ENCODE data around the gene TBXAS1. TPM values are rescaled to one million over a fixed set of nuclear protein-coding genes. Genes with fewer than 3 reads are reported as not detected.

The TBXAS1 gene
- total RNA-seq, 2 experiments from 2014 or later = 0.86 TPM; not detected in 1

DNA sequence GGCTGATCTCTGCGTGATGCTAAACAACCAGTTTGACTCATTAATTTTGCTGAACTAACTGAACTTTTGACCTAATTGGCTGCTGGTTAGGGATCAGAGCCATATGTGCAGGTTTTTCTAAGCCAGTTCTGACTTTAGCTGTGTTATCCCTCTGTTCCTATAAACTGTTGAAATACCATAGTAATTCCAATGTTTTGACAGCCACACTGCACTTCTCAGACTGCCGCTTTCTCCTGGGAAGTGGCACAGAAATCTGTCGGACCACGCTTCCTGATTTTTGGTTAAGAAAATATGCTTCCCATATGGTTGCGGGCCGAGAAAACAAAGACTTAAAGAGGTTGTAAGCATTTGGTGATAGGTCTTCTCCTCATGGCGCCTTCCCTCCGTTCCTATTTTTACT lies 42.3 kb downstream of the TBXAS1 start:
- no peak overlapping the region for H3K27ac ChIP-seq (ENCODE audit: low read depth, low read length, poor library complexity, severe bottlenecking)
- no peaks in the 10 kb centered on the region for H3K9me3 ChIP-seq (ENCODE audit: low read length)
- H2AFZ ChIP-seq (ENCODE audit: low read length) = no peak overlapping the region
- no TSS peak for BruUV-seq (replicated peaks)
- H3K9me2 ChIP-seq (ENCODE audit: insufficient read depth, low read length) = no peaks in the 10 kb centered on the region
- H4K20me1 ChIP-seq (ENCODE audit: insufficient read depth, low read length) = no peaks in the 10 kb centered on the region
- CTCF ChIA-PET (ENCODE audit: unreplicated experiment) = no interaction called here
- H3K4me2 ChIP-seq (ENCODE audit: low read length) = no peak overlapping the region
- intact Hi-C loops (cut with micrococcal nuclease; ENCODE audit: unreplicated experiment) = no loop called here
- H3K79me2 ChIP-seq (ENCODE audit: insufficient read depth, low read depth, low read length) = no peaks in the 10 kb centered on the region
- H3K4me1 ChIP-seq (ENCODE audit: insufficient read depth, low read length, poor library complexity, severe bottlenecking) = no peaks in the 10 kb centered on the region
- H3K4me3 ChIP-seq (ENCODE audit: low read depth, low read length, poor library complexity, severe bottlenecking) = no peak overlapping the region
- POLR2A ChIA-PET = interaction anchor here (0.5 to 0.6 kb wide), 2 partner anchors 30 to 207 kb away, joined by 3 to 4 read pairs; no protein-coding TSS in a partner anchor
- TF ChIP-seq, protein P1, sequence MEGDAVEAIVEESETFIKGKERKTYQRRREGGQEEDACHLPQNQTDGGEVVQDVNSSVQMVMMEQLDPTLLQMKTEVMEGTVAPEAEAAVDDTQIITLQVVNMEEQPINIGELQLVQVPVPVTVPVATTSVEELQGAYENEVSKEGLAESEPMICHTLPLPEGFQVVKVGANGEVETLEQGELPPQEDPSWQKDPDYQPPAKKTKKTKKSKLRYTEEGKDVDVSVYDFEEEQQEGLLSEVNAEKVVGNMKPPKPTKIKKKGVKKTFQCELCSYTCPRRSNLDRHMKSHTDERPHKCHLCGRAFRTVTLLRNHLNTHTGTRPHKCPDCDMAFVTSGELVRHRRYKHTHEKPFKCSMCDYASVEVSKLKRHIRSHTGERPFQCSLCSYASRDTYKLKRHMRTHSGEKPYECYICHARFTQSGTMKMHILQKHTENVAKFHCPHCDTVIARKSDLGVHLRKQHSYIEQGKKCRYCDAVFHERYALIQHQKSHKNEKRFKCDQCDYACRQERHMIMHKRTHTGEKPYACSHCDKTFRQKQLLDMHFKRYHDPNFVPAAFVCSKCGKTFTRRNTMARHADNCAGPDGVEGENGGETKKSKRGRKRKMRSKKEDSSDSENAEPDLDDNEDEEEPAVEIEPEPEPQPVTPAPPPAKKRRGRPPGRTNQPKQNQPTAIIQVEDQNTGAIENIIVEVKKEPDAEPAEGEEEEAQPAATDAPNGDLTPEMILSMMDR (conservative IDR thresholded peaks at IDR 0.05; ENCODE audit: low read length) = no peak
- TF ChIP-seq EZH2phosphoT487 (IDR thresholded peaks at IDR 0.05; ENCODE audit: borderline replicate concordance, low read depth, low read length) = no peak
- no peak for DNase-seq (ENCODE audit: low spot score)
- no peaks in the 10 kb centered on the region for H3K36me3 ChIP-seq (ENCODE audit: insufficient read depth, low read length)

DNA sequence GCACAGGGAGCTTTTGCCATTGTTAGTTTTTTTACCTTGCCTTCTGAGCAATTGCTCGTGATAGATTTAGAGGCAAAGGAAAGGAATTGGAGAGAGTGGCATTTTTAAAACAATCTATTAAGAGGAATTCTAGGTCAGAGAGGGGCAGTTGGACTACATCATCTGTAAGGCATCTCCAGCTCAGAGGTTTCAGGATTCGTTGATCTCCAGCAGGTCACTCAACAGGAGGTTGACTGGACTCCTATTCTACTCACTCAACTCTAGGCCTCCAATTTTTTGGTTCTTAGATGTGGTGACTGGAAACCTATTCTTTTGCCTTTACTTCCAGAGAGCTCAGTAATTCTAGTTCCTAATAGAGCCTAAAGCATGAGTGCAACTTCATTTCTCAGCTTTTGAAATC lies 42.8 kb downstream of the TBXAS1 start:
- Histone ChIP-seq H3K4me1 (ENCODE audit: insufficient read depth, low read length, poor library complexity, severe bottlenecking) (no peaks in the 10 kb centered on the region), H3K9me3 (ENCODE audit: low read length) (no peaks in the 10 kb centered on the region), H3K36me3 (ENCODE audit: insufficient read depth, low read length) (no peaks in the 10 kb centered on the region), H2AFZ (ENCODE audit: low read length) (no peak overlapping the region), H3K4me3 (ENCODE audit: low read depth, low read length, poor library complexity, severe bottlenecking) (no peak overlapping the region), H3K79me2 (ENCODE audit: insufficient read depth, low read depth, low read length) (no peaks in the 10 kb centered on the region), H4K20me1 (ENCODE audit: insufficient read depth, low read length) (no peaks in the 10 kb centered on the region), H3K9me2 (ENCODE audit: insufficient read depth, low read length) (no peaks in the 10 kb centered on the region), H3K4me2 (ENCODE audit: low read length) (no peak overlapping the region), H3K27ac (ENCODE audit: low read depth, low read length, poor library complexity, severe bottlenecking) (no peak overlapping the region)
- POLR2A ChIA-PET = interaction anchor here (0.5 kb wide), 1 partner anchor 29 kb away, joined by 3 read pairs; no protein-coding TSS in a partner anchor
- TF ChIP-seq, protein P1 (conservative IDR thresholded peaks at IDR 0.05; ENCODE audit: low read length) = no peak
- TF ChIP-seq EZH2phosphoT487 (IDR thresholded peaks at IDR 0.05; ENCODE audit: borderline replicate concordance, low read depth, low read length) = no peak
- DNase-seq (ENCODE audit: low spot score) = no peak
- intact Hi-C loops (cut with micrococcal nuclease; ENCODE audit: unreplicated experiment) = no loop called here
- CTCF ChIA-PET (ENCODE audit: unreplicated experiment) = no interaction called here
- no TSS peak for BruUV-seq (replicated peaks)

DNA sequence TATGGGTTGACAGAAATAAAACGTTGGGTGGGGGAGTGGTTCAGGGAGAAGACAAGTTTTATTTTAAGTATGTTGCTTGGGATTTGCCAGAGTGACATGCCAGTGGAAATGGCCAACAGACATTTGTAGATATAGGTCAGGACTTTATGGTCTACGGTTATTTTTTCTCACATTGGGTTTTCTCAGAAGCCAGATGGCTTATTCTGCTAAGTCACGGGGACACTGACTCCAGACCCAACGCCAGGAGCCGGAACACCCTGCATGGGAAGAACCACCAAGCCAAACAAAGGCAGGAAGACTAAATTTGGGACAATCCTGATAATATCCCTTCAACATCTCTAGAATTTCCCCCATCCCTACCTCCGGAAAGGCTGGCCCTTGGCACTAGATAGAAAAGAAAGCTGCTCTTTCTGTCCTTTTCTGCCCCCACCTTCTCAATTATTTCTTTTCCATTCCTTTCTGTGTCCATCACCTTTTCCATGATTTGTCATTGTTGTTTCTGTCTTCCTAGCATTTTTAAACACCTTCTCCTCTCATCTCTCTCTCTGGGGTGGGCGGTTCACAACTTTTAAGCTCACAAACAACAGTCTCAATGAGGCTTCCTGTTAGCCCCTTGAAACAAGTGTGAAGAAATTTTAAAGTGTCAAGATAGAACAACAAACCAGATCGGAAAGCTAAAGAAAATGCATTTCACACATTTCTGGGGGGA lies 44.7 kb downstream of the TBXAS1 start:
- H3K9me3 ChIP-seq (ENCODE audit: low read length) = no peaks in the 10 kb centered on the region
- H2AFZ ChIP-seq (ENCODE audit: low read length) = no peak overlapping the region
- BruUV-seq (replicated peaks) = no TSS peak
- no peak overlapping the region for H3K27ac ChIP-seq (ENCODE audit: low read depth, low read length, poor library complexity, severe bottlenecking)
- H4K20me1 ChIP-seq (ENCODE audit: insufficient read depth, low read length) = no peaks in the 10 kb centered on the region
- H3K79me2 ChIP-seq (ENCODE audit: insufficient read depth, low read depth, low read length) = no peaks in the 10 kb centered on the region
- POLR2A ChIA-PET = interaction anchor here (1.0 kb wide), 1 partner anchor 18 kb away, joined by 3 read pairs; no protein-coding TSS in a partner anchor
- CTCF ChIA-PET (ENCODE audit: unreplicated experiment) = no interaction called here
- DNase-seq (ENCODE audit: low spot score) = no peak
- no peaks in the 10 kb centered on the region for H3K4me1 ChIP-seq (ENCODE audit: insufficient read depth, low read length, poor library complexity, severe bottlenecking)
- H3K4me3 ChIP-seq (ENCODE audit: low read depth, low read length, poor library complexity, severe bottlenecking) = no peak overlapping the region
- H3K9me2 ChIP-seq (ENCODE audit: insufficient read depth, low read length) = no peaks in the 10 kb centered on the region
- intact Hi-C loops (cut with micrococcal nuclease; ENCODE audit: unreplicated experiment) = no loop called here
- no peaks in the 10 kb centered on the region for H3K36me3 ChIP-seq (ENCODE audit: insufficient read depth, low read length)
- TF ChIP-seq EZH2phosphoT487 (IDR thresholded peaks at IDR 0.05; ENCODE audit: borderline replicate concordance, low read depth, low read length) = no peak
- TF ChIP-seq, protein P1 (conservative IDR thresholded peaks at IDR 0.05; ENCODE audit: low read length) = no peak
- H3K4me2 ChIP-seq (ENCODE audit: low read length) = no peak overlapping the region
